ENCODE measurements around the gene FGFR2.

FGFR2 gene

GRCh38 chr10:121511460-121511859 is 86.8 kb downstream of the FGFR2 start:
- no peak for TF ChIP-seq CTCF (IDR thresholded peaks at IDR 0.05; ENCODE audit: control insufficient read depth, extremely low read depth, insufficient read depth)
- H3K4me3 ChIP-seq (ENCODE audit: low read depth, low read length): no peak overlapping the region
- DNase-seq (ENCODE audit: low read depth): no peak

- no peak overlapping the region for H3K4me3 ChIP-seq (ENCODE audit: low read depth, low read length)
- TF ChIP-seq CTCF (IDR thresholded peaks at IDR 0.05; ENCODE audit: control insufficient read depth, extremely low read depth, insufficient read depth): no peak
- DNase-seq (ENCODE audit: low read depth): no peak
Observed at GRCh38 chr10:121510201-121510771, 88.0 kb downstream of the FGFR2 start.

GRCh38 chr10:121509796-121510195 is 88.4 kb downstream of the FGFR2 start:
- no peak overlapping the region for H3K4me3 ChIP-seq (ENCODE audit: low read depth, low read length)
- no peak for TF ChIP-seq CTCF (IDR thresholded peaks at IDR 0.05; ENCODE audit: control insufficient read depth, extremely low read depth, insufficient read depth)
- no peak for DNase-seq (ENCODE audit: low read depth)

GRCh38 chr10:121509112-121509511 is 89.1 kb downstream of the FGFR2 start:
- DNase-seq (ENCODE audit: low read depth): no peak
- TF ChIP-seq CTCF (IDR thresholded peaks at IDR 0.05; ENCODE audit: control insufficient read depth, extremely low read depth, insufficient read depth): no peak
- H3K4me3 ChIP-seq (ENCODE audit: low read depth, low read length): no peak overlapping the region

GRCh38 chr10:121503587-121504051 is 94.6 kb downstream of the FGFR2 start:
- H3K4me3 ChIP-seq (ENCODE audit: low read depth, low read length): no peak overlapping the region
- DNase-seq (ENCODE audit: low read depth): no peak
- no peak for TF ChIP-seq CTCF (IDR thresholded peaks at IDR 0.05; ENCODE audit: control insufficient read depth, extremely low read depth, insufficient read depth)

- no peak overlapping the region for H3K4me3 ChIP-seq (ENCODE audit: low read depth, low read length)
- no peak for TF ChIP-seq CTCF (IDR thresholded peaks at IDR 0.05; ENCODE audit: control insufficient read depth, extremely low read depth, insufficient read depth)
- no peak for DNase-seq (ENCODE audit: low read depth)
Observed at GRCh38 chr10:121501796-121502195, 96.4 kb downstream of the FGFR2 start.

GRCh38 chr10:121500701-121501332 is 97.4 kb downstream of the FGFR2 start:
- DNase-seq (ENCODE audit: low read depth): no peak
- no peak for TF ChIP-seq CTCF (IDR thresholded peaks at IDR 0.05; ENCODE audit: control insufficient read depth, extremely low read depth, insufficient read depth)
- no peak overlapping the region for H3K4me3 ChIP-seq (ENCODE audit: low read depth, low read length)
